ENCODE measurements around the gene IFITM5. TPM values are rescaled to one million over a fixed set of nuclear protein-coding genes. Genes with fewer than 3 reads are reported as not detected.

The IFITM5 gene
- total RNA-seq (2022; extraction: Qiagen RNA extraction), result not detected in 5 replicates

GRCh38 chr11:299081-299891 is at the start of gene IFITM5:
Gene IFITM5, minus strand, starts transcription at chr11:299526. Its CDS starts 36 bp downstream, at chr11:299490.

GRCh38 chr11:313787-314553 is 14.6 kb upstream of the IFITM5 start, which contains the start of gene IFITM1:
Gene IFITM1, plus strand, starts transcription at chr11:314040. Its CDS starts 131 bp downstream, at chr11:314171.

GRCh38 chr11:307766-308708 is 8.7 kb upstream of the IFITM5 start, which contains the start of gene IFITM2:
Gene IFITM2, plus strand, starts transcription at chr11:307816. Its CDS starts 377 bp downstream, at chr11:308193.

GRCh38 chr11:288478-289397 is 10.6 kb downstream of the IFITM5 start, which contains the start of gene PGGHG:
Gene PGGHG, plus strand, starts transcription at chr11:289126. Its CDS starts 691 bp downstream, at chr11:289817.

GRCh38 chr11:278001-278951 is 21.1 kb downstream of the IFITM5 start, which contains the start of gene NLRP6:
Gene NLRP6, plus strand, starts transcription at chr11:278407. Its CDS starts 163 bp downstream, at chr11:278570.

Other genes starting within 250 kb of the IFITM5 start
- gene SCGB1C1, start 106.4 kb downstream of the IFITM5 start, total RNA-seq (2022; extraction: Qiagen RNA extraction), result not detected in 5 replicates
- gene BET1L, start 92.1 kb downstream of the IFITM5 start, total RNA-seq (2022; extraction: Qiagen RNA extraction), result 41.3 to 47.1 TPM (median 45.4 TPM) in 5 replicates
- 118 to 135 TPM (median 122 TPM) in 5 replicates for gene RIC8A, start 91.8 kb downstream of the IFITM5 start, total RNA-seq (2022; extraction: Qiagen RNA extraction)
- 18.3 to 23.6 TPM (median 22.7 TPM) in 5 replicates for gene SIRT3, start 63.2 kb downstream of the IFITM5 start, total RNA-seq (2022; extraction: Qiagen RNA extraction)
- 157 to 204 TPM (median 164 TPM) in 5 replicates for gene PSMD13, start 62.5 kb downstream of the IFITM5 start, total RNA-seq (2022; extraction: Qiagen RNA extraction)
- gene NLRP6, start 21.1 kb downstream of the IFITM5 start, total RNA-seq (2022; extraction: Qiagen RNA extraction), result 0.03 TPM in 1 of 5 replicates, not detected in the others
- gene PGGHG, start 10.4 kb downstream of the IFITM5 start, total RNA-seq (2022; extraction: Qiagen RNA extraction), result 6.1 to 13.2 TPM (median 9.8 TPM) in 5 replicates
- 57.4 to 69.3 TPM (median 61.5 TPM) in 5 replicates for gene IFITM2, start 8.3 kb upstream of the IFITM5 start, total RNA-seq (2022; extraction: Qiagen RNA extraction)
- gene IFITM1, start 14.5 kb upstream of the IFITM5 start, total RNA-seq (2022; extraction: Qiagen RNA extraction), result 0.26 to 0.37 TPM (median 0.29 TPM) in 5 replicates
- 19.8 to 37.9 TPM (median 31.0 TPM) in 5 replicates for gene IFITM3, start 21.3 kb upstream of the IFITM5 start, total RNA-seq (2022; extraction: Qiagen RNA extraction)
- gene B4GALNT4, start 70.0 kb upstream of the IFITM5 start, total RNA-seq (2022; extraction: Qiagen RNA extraction), result 9.8 to 19.5 TPM (median 14.0 TPM) in 5 replicates
- 30.1 to 40.1 TPM (median 38.2 TPM) in 5 replicates for gene PKP3, start 94.7 kb upstream of the IFITM5 start, total RNA-seq (2022; extraction: Qiagen RNA extraction)
- 57.4 to 92.9 TPM (median 91.1 TPM) in 5 replicates for gene SIGIRR, start 115.5 kb upstream of the IFITM5 start, total RNA-seq (2022; extraction: Qiagen RNA extraction)
- 0.44 to 1.1 TPM (median 0.70 TPM) in 5 replicates for gene ANO9, start 142.5 kb upstream of the IFITM5 start, total RNA-seq (2022; extraction: Qiagen RNA extraction)
- 34.6 to 45.9 TPM (median 44.3 TPM) in 5 replicates for gene PTDSS2, start 150.8 kb upstream of the IFITM5 start, total RNA-seq (2022; extraction: Qiagen RNA extraction)
- gene RNH1, start 207.7 kb upstream of the IFITM5 start, total RNA-seq (2022; extraction: Qiagen RNA extraction), result 144 to 193 TPM (median 179 TPM) in 5 replicates
- 118 to 183 TPM (median 159 TPM) in 5 replicates for gene HRAS, start 236.1 kb upstream of the IFITM5 start, total RNA-seq (2022; extraction: Qiagen RNA extraction)
- 0.65 to 1.1 TPM (median 0.94 TPM) in 5 replicates for gene LRRC56, start 238.0 kb upstream of the IFITM5 start, total RNA-seq (2022; extraction: Qiagen RNA extraction)